ENCODE data around the gene NUMBL. TPM values are rescaled to one million over a fixed set of nuclear protein-coding genes. Genes with fewer than 3 reads are reported as not detected.

NUMBL gene
- 0.20 and 0.49 TPM in 2 replicates for total RNA-seq (2016; rRNA removed; fragmentation: Illumina TruSeq; extraction: Trizol)
- total RNA-seq (2016; cell fraction: cytosol; rRNA removed; fragmentation: Illumina TruSeq; extraction: Trizol; ENCODE audit: low read depth): 0.09 and 0.10 TPM in 2 replicates
- total RNA-seq (2016; cell fraction: insoluble cytoplasmic fraction; rRNA removed; fragmentation: Illumina TruSeq; extraction: Trizol): 0.04 and 0.58 TPM in 2 replicates
- total RNA-seq (2016; cell fraction: membrane; rRNA removed; fragmentation: Illumina TruSeq; extraction: Trizol): 0.25 and 0.52 TPM in 2 replicates
- total RNA-seq (2016; cell fraction: nucleus; rRNA removed; fragmentation: Illumina TruSeq; extraction: Trizol): 0.69 and 2.1 TPM in 2 replicates
- polyA plus RNA-seq (2011; rRNA removed): 2.2 and 2.3 TPM in 2 replicates
- polyA plus RNA-seq (2011; cell fraction: cytosol; rRNA removed): 0.67 and 0.90 TPM in 2 replicates
- 21.6 and 25.2 TPM in 2 replicates for polyA plus RNA-seq (2011; cell fraction: nucleus; rRNA removed)
- 0.78 and 2.1 TPM in 2 replicates for polyA plus RNA-seq (2012)
- polyA plus RNA-seq (2016; cell fraction: cytosol; fragmentation: Illumina TruSeq; extraction: Trizol; ENCODE audit: low read depth): 0.10 and 0.11 TPM in 2 replicates
- 0.27 and 0.56 TPM in 2 replicates for polyA plus RNA-seq (2016; cell fraction: insoluble cytoplasmic fraction; fragmentation: Illumina TruSeq; extraction: Trizol; ENCODE audit: low read depth)
- polyA plus RNA-seq (2016; cell fraction: membrane; fragmentation: Illumina TruSeq; extraction: Trizol; ENCODE audit: low read depth): 0.07 and 0.19 TPM in 2 replicates
- 4.8 and 6.7 TPM in 2 replicates for polyA plus RNA-seq (2016; cell fraction: nucleus; fragmentation: Illumina TruSeq; extraction: Trizol; ENCODE audit: insufficient read depth, low read depth)
- 1.2 and 14.1 TPM in 2 replicates for polyA minus RNA-seq (2011; rRNA and poly(A)+ RNA removed; ENCODE audit: low replicate concordance)
- polyA minus RNA-seq (2011; cell fraction: cytosol; rRNA and poly(A)+ RNA removed): 0.35 and 0.99 TPM in 2 replicates
- 2.8 and 2.9 TPM in 2 replicates for polyA minus RNA-seq (2011; cell fraction: nucleus; rRNA and poly(A)+ RNA removed)
- Bru-seq, nascent RNA: percentile 38 among the genes with signal in this experiment
- BruChase-seq, experiment 1, labeled RNA remaining after a 6-hour chase: percentile 44 among the genes with signal in this experiment
- BruChase-seq, experiment 2, labeled RNA remaining after a 2-hour chase: percentile 39 among the genes with signal in this experiment
- long read RNA-seq, experiment 1: 0 reads
- long read RNA-seq, experiment 2, partial matches to known transcripts: 0 of 1 reads
- long read RNA-seq, experiment 2, other reads (novel, unspliced or antisense): 1 of 1 reads

- Histone ChIP-seq H3K4me3 (replicated peaks in 1 of 3; ENCODE audit: insufficient read depth in 1 of 3, low read depth in 2 of 3, low read length in 3 of 3) (no peak within 1 kb of the TSS), H3K79me2 (ENCODE audit: insufficient read depth, low read length) (no peaks in the 10 kb centered on the region), H3K36me3 (replicated peaks in 1 of 2; ENCODE audit: control insufficient read depth in 1 of 2, insufficient read depth in 2 of 2, low read length in 2 of 2) (peaks cover 0 to 5% of the 10 kb centered on the region in 2 experiments; a peak in 2 of 5 replicates), H3K9ac (ENCODE audit: insufficient read depth, low read depth, low read length) (no peak within 1 kb of the TSS), H3K9me3 (ENCODE audit: low read length) (no peaks in the 10 kb centered on the region), H2AFZ (ENCODE audit: low read length) (no peak within 1 kb of the TSS), H3K4me1 (ENCODE audit: insufficient read depth, low read length) (no peaks in the 10 kb centered on the region), H3K27me3 (ENCODE audit: control insufficient read depth in 1 of 2, insufficient read depth in 2 of 2, low read length in 2 of 2) (no peaks in the 10 kb centered on the region; a peak in 1 of 5 replicates), H4K20me1 (ENCODE audit: insufficient read depth, low read length) (no peaks in the 10 kb centered on the region), H3K4me2 (ENCODE audit: low read depth, low read length) (no peak within 1 kb of the TSS), H3K27ac (ENCODE audit: extremely low read length, insufficient read depth, low read length) (no peak within 1 kb of the TSS)
- BruUV-seq (replicated peaks): no TSS peak
- FAIRE-seq (no peak), DNase-seq (ENCODE audit: low spot score) (no peak), ATAC-seq (no peak)
- intact Hi-C loops (cut with micrococcal nuclease; ENCODE audit: unreplicated experiment): no loop called here
- POLR2A ChIA-PET: no interaction called here
- WGBS (ENCODE audit: low lambda C conversion rate): 96% methylated on average over 39 of the region's 50 CpGs
- in situ Hi-C loops (cut with HindIII; ENCODE audit: extremely low pct_ligation_motif_present, low pct_unique_long_range_greater_than_20kb): no loop called here
- CTCF ChIA-PET (ENCODE audit: low intra/inter-chr PET ratio, low total read pairs): no interaction called here
- TF ChIP-seq WIZ (CRISPR knock-in tag; IDR thresholded peaks at IDR 0.05) (no peak), PRDM15 (CRISPR knock-in tag; IDR thresholded peaks at IDR 0.05) (no peak), SRF (IDR thresholded peaks at IDR 0.05; ENCODE audit: low read depth, low read length) (no peak), ZSCAN21 (CRISPR knock-in tag; IDR thresholded peaks at IDR 0.05; ENCODE audit: borderline replicate concordance) (no peak), ZNF841 (CRISPR knock-in tag; IDR thresholded peaks at IDR 0.05; ENCODE audit: borderline replicate concordance) (no peak), ZFP1 (CRISPR knock-in tag; IDR thresholded peaks at IDR 0.05) (no peak), SNAPC5 (CRISPR knock-in tag; IDR thresholded peaks at IDR 0.05; ENCODE audit: borderline replicate concordance) (no peak), ZBTB39 (CRISPR knock-in tag; IDR thresholded peaks at IDR 0.05) (no peak), ZNF484 (CRISPR knock-in tag; IDR thresholded peaks at IDR 0.05; ENCODE audit: borderline replicate concordance, low read depth) (no peak)
These were observed at the start of gene NUMBL for GRCh38 chr19:40690050-40690692. NUMBL (minus strand) TSS chr19:40690651; CDS start chr19:40690483, 168 bp downstream.

Measured in HepG2 (cell line).